ENCODE results near the gene C10orf90. TPM values are rescaled to one million over a fixed set of nuclear protein-coding genes. Genes with fewer than 3 reads are reported as not detected.

Gene C10orf90
- total RNA-seq, 3 donors from 2014 or later: 0.16 to 30.4 (median 3.9) TPM

DNA sequence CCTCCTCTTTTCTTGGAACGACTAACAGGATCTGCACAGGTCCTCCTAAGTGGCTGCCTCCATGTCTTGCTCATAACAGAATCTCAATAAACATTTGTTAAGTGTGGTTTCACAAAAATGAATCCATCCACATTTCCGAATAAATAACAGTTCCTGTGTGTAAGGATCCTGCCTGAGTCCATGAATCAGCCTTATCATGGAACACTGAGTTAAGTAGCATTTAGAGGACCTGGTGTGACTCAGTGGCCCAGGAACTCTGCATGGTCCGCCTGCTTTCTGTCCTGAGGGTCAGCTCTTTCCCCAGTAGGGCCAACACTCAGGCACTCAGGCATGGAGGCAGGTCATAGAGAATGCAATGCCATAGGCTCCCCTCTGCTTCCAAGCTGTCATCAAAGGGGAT, 15.8 kb upstream of the C10orf90 start:
- TF ChIP-seq, protein P1, sequence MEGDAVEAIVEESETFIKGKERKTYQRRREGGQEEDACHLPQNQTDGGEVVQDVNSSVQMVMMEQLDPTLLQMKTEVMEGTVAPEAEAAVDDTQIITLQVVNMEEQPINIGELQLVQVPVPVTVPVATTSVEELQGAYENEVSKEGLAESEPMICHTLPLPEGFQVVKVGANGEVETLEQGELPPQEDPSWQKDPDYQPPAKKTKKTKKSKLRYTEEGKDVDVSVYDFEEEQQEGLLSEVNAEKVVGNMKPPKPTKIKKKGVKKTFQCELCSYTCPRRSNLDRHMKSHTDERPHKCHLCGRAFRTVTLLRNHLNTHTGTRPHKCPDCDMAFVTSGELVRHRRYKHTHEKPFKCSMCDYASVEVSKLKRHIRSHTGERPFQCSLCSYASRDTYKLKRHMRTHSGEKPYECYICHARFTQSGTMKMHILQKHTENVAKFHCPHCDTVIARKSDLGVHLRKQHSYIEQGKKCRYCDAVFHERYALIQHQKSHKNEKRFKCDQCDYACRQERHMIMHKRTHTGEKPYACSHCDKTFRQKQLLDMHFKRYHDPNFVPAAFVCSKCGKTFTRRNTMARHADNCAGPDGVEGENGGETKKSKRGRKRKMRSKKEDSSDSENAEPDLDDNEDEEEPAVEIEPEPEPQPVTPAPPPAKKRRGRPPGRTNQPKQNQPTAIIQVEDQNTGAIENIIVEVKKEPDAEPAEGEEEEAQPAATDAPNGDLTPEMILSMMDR (IDR thresholded peaks at IDR 0.05): no peak
- no peak for TF ChIP-seq POLR2A (IDR thresholded peaks at IDR 0.05)
- TF ChIP-seq POLR2AphosphoS5 (IDR thresholded peaks at IDR 0.05): no peak
- peaks cover 0 to 4% of the 10 kb centered on the region in 2 donors for H3K9me3 ChIP-seq
- no peaks in the 10 kb centered on the region for H3K27me3 ChIP-seq
- intact Hi-C loops (cut with DNase I; ENCODE audit: low total_unique reads): no loop called here
- H3K4me3 ChIP-seq: no peak overlapping the region
- no peaks in the 10 kb centered on the region for H3K36me3 ChIP-seq
- DNase-seq (ENCODE audit: low spot score in 2 of 2): no peak
- no peak overlapping the region for H3K27ac ChIP-seq
- no peaks in the 10 kb centered on the region for H3K4me1 ChIP-seq

DNA sequence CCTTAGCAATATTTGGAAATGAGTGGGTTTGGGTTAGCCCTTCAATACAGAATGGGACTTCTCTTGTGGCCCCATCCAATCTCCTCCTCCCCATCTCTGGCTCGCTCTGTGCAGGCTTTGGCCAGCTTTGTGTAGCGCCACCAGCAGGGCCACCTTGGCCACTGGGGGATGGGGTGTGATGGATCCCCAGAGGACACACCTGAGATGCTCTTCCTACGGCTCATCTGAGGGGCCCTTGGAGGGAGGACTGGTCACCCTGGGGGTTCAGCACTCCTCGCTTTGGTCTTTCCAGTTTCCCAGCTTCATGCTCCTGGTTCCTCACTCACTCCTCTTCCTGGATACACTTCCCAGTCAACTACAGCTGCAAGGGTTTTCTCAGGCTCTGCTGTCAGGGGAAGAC, 15.3 kb upstream of the C10orf90 start:
- no peaks in the 10 kb centered on the region for H3K27me3 ChIP-seq
- DNase-seq (ENCODE audit: low spot score in 2 of 2): no peak
- H3K4me3 ChIP-seq: no peak overlapping the region
- no peaks in the 10 kb centered on the region for H3K9me3 ChIP-seq
- intact Hi-C loops (cut with DNase I; ENCODE audit: low total_unique reads): no loop called here
- no peak for TF ChIP-seq POLR2A (IDR thresholded peaks at IDR 0.05)
- TF ChIP-seq POLR2AphosphoS5 (IDR thresholded peaks at IDR 0.05): no peak
- TF ChIP-seq, protein P1 (IDR thresholded peaks at IDR 0.05): no peak
- H3K27ac ChIP-seq: no peak overlapping the region
- no peaks in the 10 kb centered on the region for H3K4me1 ChIP-seq
- no peaks in the 10 kb centered on the region for H3K36me3 ChIP-seq

DNA sequence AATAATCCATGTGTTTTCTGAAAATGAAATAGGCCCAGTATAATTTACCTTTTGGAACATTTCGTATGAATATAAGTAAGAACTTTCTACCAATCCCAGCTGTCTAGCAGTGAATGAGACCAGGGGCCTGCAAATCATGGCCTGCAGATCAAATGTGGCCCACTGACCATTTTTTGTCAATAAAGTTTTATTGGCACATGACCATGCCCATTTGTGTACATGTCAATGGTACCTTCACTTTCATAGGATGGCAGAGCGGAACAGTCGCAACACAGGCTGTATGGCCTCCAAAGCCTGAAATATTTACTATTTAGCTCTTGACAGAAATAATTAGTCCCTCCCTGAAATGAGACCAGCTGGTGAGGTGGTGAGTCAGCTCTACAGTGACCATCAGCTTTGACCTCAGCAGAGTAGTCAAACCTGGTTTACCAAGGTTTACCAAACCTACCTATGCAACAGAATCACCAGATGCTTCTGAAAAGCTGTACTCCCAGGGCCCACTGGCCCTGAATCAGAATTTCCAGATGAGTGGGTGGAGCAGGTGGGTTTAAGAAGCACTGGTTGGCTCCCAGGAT, 13.8 kb upstream of the C10orf90 start:
- no peak for DNase-seq (ENCODE audit: low spot score in 2 of 2)
- Histone ChIP-seq H3K27me3 (no peaks in the 10 kb centered on the region), H3K27ac (no peak overlapping the region), H3K4me3 (no peak overlapping the region), H3K9me3 (no peaks in the 10 kb centered on the region), H3K36me3 (no peaks in the 10 kb centered on the region), H3K4me1 (no peaks in the 10 kb centered on the region)
- TF ChIP-seq POLR2AphosphoS5 (IDR thresholded peaks at IDR 0.05): no peak
- TF ChIP-seq, protein P1 (IDR thresholded peaks at IDR 0.05): no peak
- intact Hi-C loops (cut with DNase I; ENCODE audit: low total_unique reads): no loop called here

DNA sequence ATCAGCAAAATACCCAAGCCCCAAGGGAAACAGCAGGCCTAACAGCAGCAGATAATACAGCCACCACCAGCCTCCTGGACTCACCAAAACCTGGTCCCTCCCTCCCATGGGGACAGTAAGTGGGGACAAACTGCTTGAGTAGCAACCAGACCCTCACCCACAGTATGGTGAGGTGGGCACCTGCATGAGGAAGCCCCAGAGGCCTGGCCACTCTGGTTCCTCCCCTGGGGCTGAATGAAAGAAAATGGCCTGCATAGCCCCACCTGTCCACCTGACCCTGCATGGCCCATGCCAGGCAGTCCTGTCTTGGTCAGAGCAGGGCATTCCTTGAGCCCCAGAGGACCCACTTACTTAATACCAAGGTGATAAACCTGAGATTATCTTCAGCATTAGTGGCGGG, 13.0 kb upstream of the C10orf90 start:
- no peak overlapping the region for H3K4me3 ChIP-seq
- TF ChIP-seq POLR2AphosphoS5 (IDR thresholded peaks at IDR 0.05) (no peak), POLR2A (IDR thresholded peaks at IDR 0.05) (no peak)
- TF ChIP-seq, protein P1 (IDR thresholded peaks at IDR 0.05): no peak
- DNase-seq (ENCODE audit: low spot score in 2 of 2): no peak
- no peaks in the 10 kb centered on the region for H3K4me1 ChIP-seq
- no peaks in the 10 kb centered on the region for H3K27me3 ChIP-seq
- H3K9me3 ChIP-seq: no peaks in the 10 kb centered on the region
- no peaks in the 10 kb centered on the region for H3K36me3 ChIP-seq
- intact Hi-C loops (cut with DNase I; ENCODE audit: low total_unique reads): no loop called here
- H3K27ac ChIP-seq: no peak overlapping the region

DNA sequence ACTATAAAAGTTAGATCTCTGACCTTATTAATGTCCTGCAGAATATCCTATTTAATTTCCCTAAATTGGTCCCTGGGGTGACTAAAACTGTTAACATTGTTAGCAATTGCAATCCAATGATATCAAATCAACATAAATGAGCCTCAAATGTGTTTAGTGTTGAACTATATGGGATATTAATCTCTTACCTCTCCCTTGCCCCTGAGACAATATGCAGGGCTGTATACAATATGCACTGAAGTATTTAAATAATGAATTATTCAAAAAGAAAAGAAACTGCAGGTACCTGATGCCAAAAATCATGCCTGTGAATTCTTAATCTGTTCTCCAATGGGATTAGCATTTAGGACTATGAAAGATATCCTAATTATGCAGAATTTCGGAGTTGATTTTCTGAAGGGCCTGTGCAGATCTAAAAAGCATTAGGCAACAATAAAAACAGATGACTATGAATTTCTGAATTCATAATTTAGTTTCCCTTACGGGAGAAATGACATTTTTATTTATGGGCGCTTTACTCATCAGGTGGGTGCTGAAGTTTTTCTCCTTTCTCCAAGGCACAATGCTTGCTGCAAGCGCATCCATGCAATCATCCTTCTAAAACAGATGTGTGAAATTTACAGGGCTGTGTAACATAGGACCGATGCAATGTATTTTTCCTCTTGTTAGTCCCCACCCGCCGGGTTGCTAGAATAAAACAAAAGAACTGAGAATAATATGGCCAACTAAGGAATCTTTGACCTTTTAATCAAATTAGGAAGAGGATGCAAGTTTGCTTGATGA, 5.4 kb upstream of the C10orf90 start:
- no peaks in the 10 kb centered on the region for H3K36me3 ChIP-seq
- no peak overlapping the region for H3K4me3 ChIP-seq
- intact Hi-C loops (cut with DNase I; ENCODE audit: low total_unique reads): no loop called here
- no peak overlapping the region for H3K27ac ChIP-seq
- no peaks in the 10 kb centered on the region for H3K4me1 ChIP-seq
- TF ChIP-seq, protein P1 (IDR thresholded peaks at IDR 0.05): no peak
- TF ChIP-seq POLR2A (IDR thresholded peaks at IDR 0.05): no peak
- no peak for TF ChIP-seq POLR2AphosphoS5 (IDR thresholded peaks at IDR 0.05)
- no peak for DNase-seq (ENCODE audit: low spot score in 2 of 2)
- H3K9me3 ChIP-seq: no peaks in the 10 kb centered on the region
- H3K27me3 ChIP-seq: no peaks in the 10 kb centered on the region

All from breast epithelium (tissue), 4 donors.